Pancreas (tissue), 10 donors: Measurements from ENCODE around the gene TOPAZ1. TPM values are rescaled to one million over a fixed set of nuclear protein-coding genes. Genes with fewer than 3 reads are reported as not detected.

Source experiments
- ATAC-seq, 4 donors: fragments of 200-7000 bp; cut with Tn5 transposase; one replicate each; pipeline versions ENCODE4 v1.8.0 to v1.9.1; 2020; ENCODE audit warnings: mild to moderate bottlenecking in 4 of 4, moderate library complexity in 4 of 4
- DNase-seq, 6 donors: peaks; one replicate each; pipeline ENCODE4 v3.0.0-alpha.2; 2020
- FAIRE-seq: peaks from 2 replicates; lab custom pipeline; 2012; peaks lifted over from hg19 to GRCh38; lab: Jason Lieb, UNC
- H3K27ac ChIP-seq, 4 donors: fragments of 200-600 bp; sonication (generic); 1 replicate in 3 of 4; 2 replicates in 1 of 4; pipeline versions ENCODE4 v1.5.0 to v1.8.0; 2020
- H3K27me3 ChIP-seq, 4 donors: fragments of 200-600 bp; one replicate each; pipeline ENCODE4 v1.8.0; 2021
- H3K36me3 ChIP-seq, 3 donors: fragments of 200-600 bp; sonication (generic) in 1 of 3; one replicate each; pipeline versions ENCODE4 v1.5.0 to v1.8.0; 2020 to 2021
- H3K4me1 ChIP-seq, 3 donors: fragments of 200-600 bp; one replicate each; pipeline ENCODE4 v1.8.0; 2021
- H3K4me3 ChIP-seq, 4 donors: fragments of 200-600 bp; sonication (generic) in 2 of 4; one replicate each; pipeline versions ENCODE4 v1.5.0 to v1.8.0; 2020 to 2021
- H3K9me3 ChIP-seq, 4 donors: fragments of 200-600 bp; one replicate each; pipeline ENCODE4 v1.8.0; 2021
- WGBS, 2 donors: extraction: QIAGEN DNeasy Blood & Tissue Kit; methylation state at CpG; one replicate each; pipeline ENCODE4 v1.1.7; 2013; 5-methylcytosine and 5-hydroxymethylcytosine counted together
- intact Hi-C, 3 donors: fragments of 100-400 bp; cut with DNase I; formaldehyde crosslinking; loops; one replicate each; pipeline versions ENCODE4 v1.11.1 to v1.14.2; 2022
- polyA plus RNA-seq, 2 donors: library from polyadenylated mRNA; stranded (reverse); fragments of 200-250 nt; gene quantifications; one replicate each; pipeline ENCODE4 v1.2.3, GENCODE V29; 2013
- total RNA-seq, 6 donors: library from RNA; stranded (reverse); fragmentation: NEBNext Ultra II Directional in 4 of 6; extraction: Animal tissue kit (Norgen Biotek cat#: 25700) in 4 of 6; gene quantifications; one replicate each; pipeline versions ENCODE4 v1.2.1 to v1.2.4, GENCODE V29; 2021 to 2023
- TF ChIP-seq, protein P1 (sequence below), 4 donors: fragments of 200-600 bp; sonication (generic) in 3 of 4; IDR thresholded peaks; one replicate each; pipeline versions ENCODE4 v1.5.0 to v1.8.0; 2021; ENCODE audit warnings: antibody characterized with exemption in 4 of 4
- donor health status: healthy with polysubstance abuse.
- donor health status: DM: no; HTN: no; CAD: no; lungs with moderate emphysema.
- donor health status: DM: no; HTN: no; CAD: no.
- donor health status: control.
- donor health status: control.
- donor health status: Bipolar disorder and iron deficiency.
- donor health status: DM: yes; HTN: yes; CAD: no.
- donor health status: DM: no; HTN: no; CAD: no.
- donor health status: DM: no; HTN: no; CAD: no.
- donor health status: DM: yes; HTN: yes; CAD: no.

The TOPAZ1 gene
- total and polyA plus RNA-seq, 8 donors = not detected

- Histone ChIP-seq H3K27me3 (no peaks in the 10 kb centered on the region), H3K36me3 (no peaks in the 10 kb centered on the region), H3K9me3 (no peaks in the 10 kb centered on the region), H3K4me1 (peaks cover 0 to 19% (median 9%) of the 10 kb centered on the region in 3 donors), H3K27ac (peak within 1 kb of the TSS; percentile 92 to 100 (median 99)), H3K4me3 (peak within 1 kb of the TSS; percentile 60 to 75 (median 64))
- intact Hi-C loops = no loop called here
- ATAC-seq = peak; percentile 93 to 98 (median 98)
- no peak for FAIRE-seq
- peak; percentile 98 to 100 (median 99) for DNase-seq
- 0 to 1% methylated on average over 76 to 77 of the region's 77 CpGs for WGBS, 2 donors
- TF ChIP-seq, protein P1, sequence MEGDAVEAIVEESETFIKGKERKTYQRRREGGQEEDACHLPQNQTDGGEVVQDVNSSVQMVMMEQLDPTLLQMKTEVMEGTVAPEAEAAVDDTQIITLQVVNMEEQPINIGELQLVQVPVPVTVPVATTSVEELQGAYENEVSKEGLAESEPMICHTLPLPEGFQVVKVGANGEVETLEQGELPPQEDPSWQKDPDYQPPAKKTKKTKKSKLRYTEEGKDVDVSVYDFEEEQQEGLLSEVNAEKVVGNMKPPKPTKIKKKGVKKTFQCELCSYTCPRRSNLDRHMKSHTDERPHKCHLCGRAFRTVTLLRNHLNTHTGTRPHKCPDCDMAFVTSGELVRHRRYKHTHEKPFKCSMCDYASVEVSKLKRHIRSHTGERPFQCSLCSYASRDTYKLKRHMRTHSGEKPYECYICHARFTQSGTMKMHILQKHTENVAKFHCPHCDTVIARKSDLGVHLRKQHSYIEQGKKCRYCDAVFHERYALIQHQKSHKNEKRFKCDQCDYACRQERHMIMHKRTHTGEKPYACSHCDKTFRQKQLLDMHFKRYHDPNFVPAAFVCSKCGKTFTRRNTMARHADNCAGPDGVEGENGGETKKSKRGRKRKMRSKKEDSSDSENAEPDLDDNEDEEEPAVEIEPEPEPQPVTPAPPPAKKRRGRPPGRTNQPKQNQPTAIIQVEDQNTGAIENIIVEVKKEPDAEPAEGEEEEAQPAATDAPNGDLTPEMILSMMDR (IDR thresholded peaks at IDR 0.05) = no peak
Measured at GRCh38 chr3:44338010-44338827, 96.5 kb downstream of the TOPAZ1 start, which contains the start of gene TCAIM. Gene TCAIM, plus strand, starts transcription at chr3:44338766. Its CDS starts 16,017 bp downstream, at chr3:44354783.

DNA sequence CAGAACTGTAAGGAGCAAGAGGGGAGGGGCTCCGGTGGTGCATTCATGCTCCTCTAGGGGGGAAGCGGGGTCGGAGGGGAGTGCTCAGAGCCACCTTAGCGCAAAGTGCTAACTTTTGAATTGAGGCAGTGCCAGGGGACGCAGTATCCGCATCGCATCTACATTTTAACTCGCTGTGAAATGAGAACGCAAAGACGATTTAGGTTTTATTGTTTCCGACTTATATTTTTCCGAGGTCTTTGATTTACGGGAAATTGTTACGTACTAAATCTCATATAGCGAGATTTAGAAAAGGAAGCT, 97.1 kb downstream of the TOPAZ1 start:
- ATAC-seq = no peak
- Histone ChIP-seq H3K27me3 (no peaks in the 10 kb centered on the region), H3K9me3 (no peaks in the 10 kb centered on the region), H3K4me3 (peak overlapping the region; percentile 60 to 75 (median 64)), H3K36me3 (no peaks in the 10 kb centered on the region), H3K27ac (peak overlapping the region; percentile 92 to 100 (median 99)), H3K4me1 (peaks cover 0 to 19% (median 9%) of the 10 kb centered on the region in 3 donors)
- TF ChIP-seq, protein P1 (IDR thresholded peaks at IDR 0.05) = no peak
- no peak for DNase-seq
- 0% methylated on average over 15 of the region's 15 CpGs for WGBS, 2 donors
- intact Hi-C loops = no loop called here
- no peak for FAIRE-seq

DNA sequence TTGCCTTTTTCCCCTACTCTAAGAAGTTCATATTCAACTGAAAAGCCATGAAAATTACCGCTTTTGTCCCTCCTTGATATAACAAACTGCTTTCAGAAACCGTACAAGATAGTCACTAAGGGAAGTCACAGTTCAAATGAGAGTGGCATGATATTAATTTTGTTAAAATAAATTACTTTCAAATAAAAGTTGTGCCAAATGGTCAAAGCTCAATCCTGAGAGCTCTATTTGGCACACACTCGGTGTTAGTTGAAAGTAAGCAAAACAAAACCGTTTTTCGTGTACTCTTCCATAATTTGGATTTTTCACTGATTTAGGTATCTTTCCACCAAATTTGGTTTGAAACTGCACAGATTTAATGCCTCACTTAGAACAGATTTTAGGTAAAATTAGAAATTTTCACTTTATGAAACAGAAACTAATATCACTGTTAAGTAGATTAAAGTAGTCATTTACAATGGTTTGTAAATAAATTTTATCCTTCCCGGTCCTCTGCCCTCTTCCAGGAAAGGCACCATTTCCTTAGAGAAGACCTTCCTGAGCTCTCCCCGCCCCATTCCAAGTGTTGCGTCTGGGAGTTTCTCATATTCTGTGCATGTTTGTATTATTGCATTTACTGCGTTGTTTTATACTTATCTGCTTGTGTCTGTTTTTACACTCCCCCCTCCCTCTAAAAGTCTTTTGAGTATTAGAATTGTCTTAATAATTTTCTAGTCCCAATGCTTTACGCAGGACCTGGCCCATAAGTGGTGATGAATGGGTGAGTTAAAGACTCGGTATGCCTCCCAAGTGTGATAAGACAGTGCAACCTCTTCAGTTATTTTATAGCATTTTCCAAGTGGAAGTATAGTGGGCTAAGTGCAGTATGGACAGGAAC, 97.7 kb downstream of the TOPAZ1 start:
- DNase-seq = no peak

GRCh38 chr3:44340058-44340395, 98.3 kb downstream of the TOPAZ1 start:
- ATAC-seq = no peak
- Histone ChIP-seq H3K36me3 (no peaks in the 10 kb centered on the region), H3K27me3 (no peaks in the 10 kb centered on the region), H3K4me3 (peak overlapping the region in 2 of 4 donors; percentile 62 to 65), H3K4me1 (peaks cover 0 to 19% (median 9%) of the 10 kb centered on the region in 3 donors), H3K9me3 (no peaks in the 10 kb centered on the region), H3K27ac (peak overlapping the region in 1 of 4 donors; percentile 99)
- TF ChIP-seq, protein P1 (IDR thresholded peaks at IDR 0.05) = no peak
- 60 to 63% methylated on average over 3 of the region's 3 CpGs for WGBS, 2 donors
- no peak for DNase-seq
- no peak for FAIRE-seq
- intact Hi-C loops = no loop called here

More for the DNA sequence above, 97.7 kb downstream of the TOPAZ1 start:
- no peaks in the 10 kb centered on the region for H3K9me3 ChIP-seq
- ATAC-seq (no peak), FAIRE-seq (peak; percentile 29)
- peak overlapping the region; percentile 60 to 75 (median 64) for H3K4me3 ChIP-seq
- H3K27me3 ChIP-seq = no peaks in the 10 kb centered on the region
- H3K36me3 ChIP-seq = no peaks in the 10 kb centered on the region
- intact Hi-C loops = no loop called here
- WGBS, 2 donors = 9 to 11% methylated on average over 11 of the region's 11 CpGs
- peak overlapping the region; percentile 92 to 100 (median 99) for H3K27ac ChIP-seq
- TF ChIP-seq, protein P1 (IDR thresholded peaks at IDR 0.05) = no peak
- peaks cover 0 to 19% (median 9%) of the 10 kb centered on the region in 3 donors for H3K4me1 ChIP-seq
